GM21717 (cell line): ENCODE results near the gene RALBP1.
A peak's percentile ranks its signal among the peaks of the same experiment; 100 is the strongest.
"Not testable (repeated sequence)": the region's sequence is repeated elsewhere in the genome, so short reads cannot be mapped to it uniquely, and the experiment has no call there.

ENCODE experiments used
- ATAC-seq: cut with Tn5 transposase; IDR thresholded peaks from one replicate; pipeline ENCODE4 v1.9.1; 2021; ENCODE audit warnings: mild to moderate bottlenecking, moderate library complexity; ENCODE audit not compliant: unreplicated experiment

Gene RALBP1

DNA sequence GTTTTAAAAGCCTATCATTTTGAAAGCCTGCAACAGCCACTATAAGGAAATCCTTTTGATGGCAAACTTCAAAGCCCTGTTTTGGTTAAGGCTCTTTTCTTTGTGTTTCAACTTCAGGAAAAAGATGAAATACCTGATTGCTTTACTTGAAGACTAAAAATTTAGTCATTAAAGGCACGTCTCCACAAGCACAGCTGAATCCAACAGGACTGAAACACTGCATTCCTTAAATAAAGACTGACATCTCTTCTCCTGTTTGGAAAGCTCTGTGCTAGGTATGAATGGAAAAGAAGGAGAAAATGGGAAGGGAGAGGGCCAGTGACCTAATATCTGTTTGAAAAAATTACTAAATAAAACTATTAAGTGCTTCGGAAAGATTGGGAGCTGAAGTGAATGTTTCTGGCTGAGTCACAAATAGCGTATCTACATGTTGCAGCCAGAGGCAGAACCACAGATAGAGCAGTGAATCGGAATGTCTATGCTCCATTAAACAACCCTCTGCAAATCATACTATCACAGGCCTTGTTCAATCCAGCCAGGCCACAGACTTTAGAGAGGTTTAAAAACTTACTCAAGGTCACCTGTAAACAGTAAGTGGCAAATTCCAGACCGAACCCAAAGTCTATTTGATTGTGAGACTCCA, 21.1 kb upstream of the RALBP1 start:
- no peak for ATAC-seq

DNA sequence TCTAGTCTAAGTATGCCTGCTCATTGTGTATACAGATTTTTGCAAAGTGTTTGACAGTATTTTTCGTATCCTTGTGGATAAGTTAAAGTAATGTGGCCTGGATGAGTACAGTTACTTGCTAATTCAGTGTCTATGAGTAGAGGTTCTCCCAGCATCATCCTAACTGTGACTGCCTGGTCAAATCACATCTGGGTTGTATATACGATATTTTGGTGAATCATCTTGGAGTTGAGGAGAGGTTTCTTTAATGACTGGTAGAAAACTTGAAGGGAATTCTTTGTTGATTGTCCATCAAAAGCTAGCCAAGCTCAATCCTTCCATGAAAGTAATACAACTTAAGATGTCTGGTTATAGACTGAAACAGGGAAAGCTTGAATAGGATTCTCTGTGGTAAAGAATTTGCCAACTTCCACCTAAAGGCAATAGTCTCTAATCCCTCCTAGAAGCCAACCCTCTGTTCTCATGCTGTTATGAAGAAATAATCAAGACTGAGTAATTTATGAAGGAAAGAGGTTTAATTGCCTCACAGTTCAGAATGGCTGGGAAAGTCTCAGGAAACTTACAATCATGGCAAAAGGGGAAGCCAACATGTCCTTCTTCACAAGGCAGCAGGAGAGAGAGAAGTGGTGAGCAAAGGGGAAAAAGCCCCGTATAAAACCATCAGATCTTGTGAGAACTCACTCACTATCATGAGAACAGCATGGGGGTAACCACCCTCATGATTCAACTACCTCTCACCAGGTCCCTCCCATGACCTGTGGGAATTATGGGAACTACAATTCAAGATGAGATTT, 19.4 kb upstream of the RALBP1 start:
- ATAC-seq = no peak

DNA sequence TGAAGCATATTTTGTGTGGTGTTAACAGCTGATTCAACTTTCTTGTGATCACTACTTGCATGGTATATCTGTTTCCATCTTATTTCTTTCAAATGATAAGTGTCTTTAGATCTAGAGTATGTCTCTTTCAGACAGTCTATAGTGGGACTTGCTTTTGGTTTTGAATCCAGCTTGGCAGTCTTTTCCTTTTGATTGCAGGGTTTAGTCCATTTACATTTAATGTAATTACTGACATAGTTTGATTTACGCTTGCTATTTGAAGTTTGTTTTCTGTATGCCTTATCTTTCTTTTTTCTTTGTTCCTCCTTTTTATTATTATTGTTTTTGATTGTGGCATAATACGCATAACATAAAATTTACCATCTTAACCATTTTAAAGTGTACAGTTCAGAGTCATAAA, 9.2 kb upstream of the RALBP1 start:
- ATAC-seq = no peak

DNA sequence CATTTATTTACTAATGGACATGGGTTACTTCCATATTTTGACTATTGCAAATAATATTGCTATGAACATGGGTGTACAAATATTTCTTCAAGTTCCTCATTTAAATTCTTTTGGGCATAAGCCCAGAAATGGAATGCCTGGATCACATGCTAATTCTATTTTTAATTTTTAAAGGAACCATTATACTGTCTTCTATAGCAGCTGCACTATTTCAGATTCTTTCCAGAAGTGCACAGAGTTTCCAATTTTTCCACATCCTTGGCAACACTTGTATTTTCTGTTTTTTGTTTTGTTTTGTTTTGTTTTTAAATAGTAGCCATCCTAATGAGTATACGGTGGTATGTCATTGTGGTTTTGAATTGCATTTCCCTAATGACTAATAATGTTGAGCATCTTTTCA, 8.5 kb upstream of the RALBP1 start:
- no peak for ATAC-seq

GRCh38 chr18:9468998-9469397, 6.3 kb upstream of the RALBP1 start:
- no peak for ATAC-seq

- ATAC-seq = no peak
Observed at GRCh38 chr18:9469685-9470084, 5.6 kb upstream of the RALBP1 start.

GRCh38 chr18:9474108-9474982, 968 bp upstream of the RALBP1 start:
- peak; percentile 23 for ATAC-seq

DNA sequence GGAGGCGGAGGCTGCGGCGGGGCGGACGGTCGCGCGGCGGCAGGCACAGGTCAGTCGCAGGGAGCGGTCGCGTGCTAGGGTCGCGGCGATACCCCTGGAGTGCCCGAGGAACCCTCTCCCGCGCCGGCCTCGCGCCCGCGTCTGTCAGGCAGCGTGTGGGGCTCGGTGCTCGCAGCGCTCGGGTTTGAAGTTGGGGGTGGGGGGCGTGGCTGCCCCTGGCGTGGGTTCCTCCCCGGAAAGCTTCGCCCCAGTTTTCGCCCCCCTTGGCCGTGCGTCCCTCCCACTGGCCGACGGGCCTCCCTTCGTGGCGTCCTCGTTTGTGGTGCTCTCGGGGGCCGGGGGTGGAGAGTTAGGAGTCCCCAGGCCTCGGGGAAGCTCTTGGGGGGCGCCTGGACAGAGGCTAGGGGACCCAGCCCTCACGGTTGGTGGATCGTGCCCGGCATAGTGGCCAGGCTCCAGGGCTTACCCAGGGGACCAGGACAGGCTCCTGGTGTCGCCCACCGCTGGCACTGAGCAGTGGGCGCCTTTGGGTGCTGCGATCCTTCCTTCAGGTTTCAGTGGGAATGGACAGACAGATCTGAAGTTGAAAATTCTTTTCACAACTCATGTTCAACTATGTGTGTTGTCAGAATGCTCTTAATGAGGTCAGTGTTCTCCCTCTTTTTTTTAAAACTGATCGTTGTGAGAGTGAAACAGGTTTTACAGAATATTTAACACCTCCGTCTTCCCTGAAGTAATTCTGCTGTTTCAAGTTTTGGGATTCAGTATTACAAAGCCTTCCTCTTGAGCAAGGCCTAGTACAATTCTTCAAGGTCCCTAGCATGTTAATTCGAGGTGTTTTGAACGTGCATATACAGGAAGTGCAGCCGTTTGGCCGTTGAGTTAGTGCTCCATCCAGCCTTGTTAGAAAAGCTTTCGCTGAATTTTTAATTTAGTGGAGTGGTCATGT, 604 bp downstream of the RALBP1 start:
- ATAC-seq = peak; percentile 2

GRCh38 chr18:9476949-9477348, 1.6 kb downstream of the RALBP1 start:
- ATAC-seq = not testable (repeated sequence)

GRCh38 chr18:9477509-9477908, 2.2 kb downstream of the RALBP1 start:
- no peak for ATAC-seq

- ATAC-seq = no peak
Observed at GRCh38 chr18:9478545-9478944, 3.2 kb downstream of the RALBP1 start.

DNA sequence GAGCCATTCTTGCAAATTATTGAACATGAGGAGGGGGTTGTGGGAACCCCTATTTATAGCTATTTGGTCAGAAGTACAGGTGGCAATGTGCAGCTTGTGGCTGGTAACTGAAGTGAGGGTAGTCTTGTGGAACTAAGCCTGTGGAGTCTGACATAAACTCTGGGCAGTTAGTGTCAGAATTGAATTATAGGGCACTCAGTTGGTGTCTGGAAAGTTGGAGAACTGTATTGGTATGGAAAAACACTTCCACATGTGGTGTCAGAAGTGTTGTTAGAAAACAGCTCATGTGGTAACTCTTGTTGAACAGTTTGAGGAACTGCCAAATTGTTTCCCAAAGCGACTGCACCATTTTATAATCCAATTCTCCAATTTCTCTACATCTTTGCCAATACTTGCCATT, 7.5 kb downstream of the RALBP1 start:
- no peak for ATAC-seq

DNA sequence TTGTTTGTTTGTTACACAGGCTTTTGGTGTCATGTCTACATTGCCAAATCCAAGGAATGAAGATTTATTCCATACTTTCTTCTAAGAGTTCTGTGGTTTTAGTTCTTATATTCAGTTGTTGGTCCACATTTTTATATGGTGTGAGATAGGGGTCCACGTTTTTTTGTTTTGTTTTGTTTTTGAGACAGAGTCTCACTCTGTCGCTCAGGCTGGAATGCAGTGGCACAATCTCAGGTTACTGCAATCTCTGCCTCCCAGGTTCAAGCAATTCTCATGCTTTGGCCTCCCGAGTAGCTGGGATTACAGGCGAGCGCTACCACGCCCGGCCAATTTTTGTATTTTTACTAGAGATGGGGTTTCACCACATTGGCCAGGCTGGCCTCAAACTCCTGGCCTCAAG, 8.2 kb downstream of the RALBP1 start:
- no peak for ATAC-seq

- not testable (repeated sequence) for ATAC-seq
Observed at GRCh38 chr18:9484856-9485255, 9.5 kb downstream of the RALBP1 start.

GRCh38 chr18:9488538-9488937, 13.2 kb downstream of the RALBP1 start:
- ATAC-seq = no peak

DNA sequence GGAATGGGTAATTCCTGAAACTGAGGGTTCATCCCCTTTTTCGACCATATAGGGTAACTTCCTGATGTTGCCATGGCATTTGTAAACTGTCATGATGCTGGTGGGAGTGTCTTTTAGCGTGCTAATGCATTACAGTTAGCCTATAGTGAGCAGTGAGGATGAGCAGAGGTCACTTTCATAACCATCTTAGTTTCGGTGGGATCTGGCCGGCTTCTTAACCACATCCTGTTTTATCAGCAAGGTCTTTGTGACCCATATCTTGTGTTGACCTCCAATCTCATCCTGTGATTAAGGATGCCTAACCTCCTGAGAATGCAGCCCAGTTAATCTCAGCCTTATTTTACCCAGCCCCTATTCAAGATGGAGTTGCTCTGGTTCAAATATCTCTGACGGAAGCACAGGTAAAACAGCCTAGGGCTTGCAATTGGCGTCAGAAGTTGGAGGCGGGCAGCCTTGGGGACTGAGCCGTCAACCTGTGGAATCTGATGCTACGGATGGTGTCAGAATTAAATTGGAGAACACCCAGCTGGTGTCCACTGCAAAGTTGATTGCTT, 19.5 kb downstream of the RALBP1 start:
- ATAC-seq = no peak

DNA sequence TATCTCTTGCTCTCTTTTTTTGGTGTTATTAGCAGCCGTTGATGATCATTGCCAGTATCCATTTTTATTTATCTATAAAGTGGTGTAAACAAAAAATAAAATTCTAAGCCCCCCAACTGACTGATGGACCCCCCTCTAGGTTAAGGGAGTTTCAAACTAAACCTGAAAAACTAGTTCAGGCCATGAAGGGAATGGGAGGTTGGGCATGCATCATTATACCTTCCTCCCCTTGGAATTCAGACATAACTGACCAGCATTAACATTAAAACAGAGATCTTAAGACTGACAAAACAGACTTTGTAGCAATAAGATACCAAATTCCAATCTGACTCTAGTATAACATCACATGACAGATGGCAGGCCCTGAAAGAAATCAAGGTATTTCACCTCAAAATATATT, 20.2 kb downstream of the RALBP1 start:
- no peak for ATAC-seq

- ATAC-seq = no peak
Observed at GRCh38 chr18:9495916-9496705, 20.8 kb downstream of the RALBP1 start.

DNA sequence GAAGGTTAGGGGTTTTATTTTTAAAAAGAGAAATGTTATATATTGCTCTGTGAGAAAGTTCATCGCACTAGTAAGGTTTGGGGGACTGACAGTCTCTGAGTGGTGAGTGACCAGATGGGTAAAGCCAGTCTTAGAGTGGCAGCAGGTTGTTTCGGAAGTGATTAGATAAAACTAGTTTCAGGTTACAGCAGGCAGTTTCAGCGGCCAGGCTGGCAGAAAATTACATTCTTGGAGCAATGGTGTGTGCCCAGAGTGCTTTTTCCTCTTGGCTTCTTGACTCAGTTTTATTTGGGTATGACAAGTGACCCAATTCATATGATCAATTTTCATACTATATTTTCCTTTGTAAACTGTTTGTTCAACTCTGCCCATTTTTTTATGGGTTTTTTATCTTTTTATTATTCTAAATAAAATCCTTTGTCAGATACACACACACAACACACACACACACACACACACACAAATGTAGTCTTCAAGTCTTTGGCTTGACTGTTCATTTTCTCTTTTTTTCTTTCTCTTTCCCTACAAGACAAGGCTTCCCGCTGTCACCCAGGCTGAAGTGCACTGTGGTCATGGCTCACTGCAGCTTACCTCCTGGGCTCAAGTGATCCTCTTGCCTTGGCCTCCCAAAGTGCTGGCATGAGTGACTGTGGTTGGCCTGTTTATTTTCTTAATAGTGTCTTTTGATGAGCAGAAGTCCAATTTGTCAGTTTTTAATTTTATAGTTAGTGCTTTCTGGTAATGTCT, 30.9 kb downstream of the RALBP1 start:
- no peak for ATAC-seq
